Fibroblast of lung (primary cell): ENCODE results near the gene SLC4A5. TPM values are rescaled to one million over a fixed set of nuclear protein-coding genes. Genes with fewer than 3 reads are reported as not detected.

Experiments
- DNase-seq, 2 donors: peaks; one replicate each; pipeline versions ENCODE4 v3.0.0 to v3.0.0-alpha.2; 2010; ENCODE audit warnings: low read depth in 2 of 2
- H2AFZ ChIP-seq: 2 replicates; pipeline ENCODE4 v1.5.1; 2012; ENCODE audit warnings: low read length, control low read depth, inconsistent platforms
- H3K27ac ChIP-seq: 2 replicates; pipeline ENCODE4 v1.5.1; 2011; ENCODE audit warnings: low read length, control low read depth; ENCODE audit not compliant: insufficient read depth
- H3K27me3 ChIP-seq: 2 replicates; pipeline ENCODE4 v1.5.1; 2011; ENCODE audit warnings: mild to moderate bottlenecking, low read length; ENCODE audit not compliant: control insufficient read depth, insufficient read depth
- H3K36me3 ChIP-seq: 2 replicates; pipeline ENCODE4 v1.5.1; 2011; ENCODE audit warnings: low read length; ENCODE audit not compliant: control insufficient read depth, insufficient read depth
- H3K4me1 ChIP-seq: 2 replicates; pipeline ENCODE4 v1.5.1; 2011; ENCODE audit warnings: low read length; ENCODE audit not compliant: control insufficient read depth, insufficient read depth; ENCODE audit errors: extremely low read depth
- H3K4me2 ChIP-seq: 2 replicates; pipeline ENCODE4 v1.5.1; 2011; ENCODE audit warnings: low read length, control low read depth; ENCODE audit not compliant: insufficient read depth; ENCODE audit errors: extremely low read depth
- H3K4me3 ChIP-seq, 4 experiments: fragments of 200-600 bp in 1 of 4; sonication (generic) in 1 of 4; replicated peaks in 1 of 4; 2 replicates each; pipeline ENCODE4 v1.5.1; 2011 to 2016; ENCODE audit warnings: low read length in 4 of 4, low read depth in 3 of 4, mild to moderate bottlenecking in 3 of 4, control low read depth in 2 of 4, inconsistent platforms in 1 of 4, mixed read lengths in 1 of 4; ENCODE audit not compliant: insufficient read depth in 1 of 4; ENCODE audit errors: control extremely low read depth in 1 of 4
- H3K79me2 ChIP-seq: 2 replicates; pipeline ENCODE4 v1.5.1; 2012; ENCODE audit warnings: mild to moderate bottlenecking, low read length, inconsistent platforms; ENCODE audit not compliant: control insufficient read depth, insufficient read depth
- H3K9ac ChIP-seq: 2 replicates; pipeline ENCODE4 v1.5.1; 2011; ENCODE audit warnings: mild to moderate bottlenecking, low read length, control low read depth; ENCODE audit not compliant: insufficient read depth
- H3K9me3 ChIP-seq: 2 replicates; pipeline ENCODE4 v1.5.1; 2012; ENCODE audit warnings: low read depth, low read length; ENCODE audit not compliant: control insufficient read depth, insufficient read depth
- H4K20me1 ChIP-seq: 2 replicates; pipeline ENCODE4 v1.5.1; 2011; ENCODE audit warnings: low read length; ENCODE audit not compliant: control insufficient read depth, insufficient read depth; ENCODE audit errors: extremely low read depth
- EZH2 ChIP-seq: IDR thresholded peaks from 2 replicates; pipeline ENCODE4 v1.5.1; 2012; ENCODE audit warnings: low read length, control low read depth, mild to moderate bottlenecking; ENCODE audit errors: missing control alignments
- polyA plus RNA-seq, 2 donors: library from polyadenylated mRNA; depleted of rRNA in 1 of 2; stranded (reverse) in 1 of 2; unstranded in 1 of 2; fragments of >200 nt; gene quantifications; 2 replicates each; pipeline ENCODE4 v1.2.1, GENCODE V29; 2011 to 2012; ENCODE audit warnings: missing spikeins in 1 of 2
- total RNA-seq: library from RNA; depleted of rRNA; stranded (reverse); fragments of >200 nt; gene quantifications from 2 replicates; pipeline ENCODE4 v1.2.1, GENCODE V29; 2014
- TF ChIP-seq, protein P1 (sequence below), 2 donors: IDR thresholded peaks in 1 of 2; conservative IDR thresholded peaks in 1 of 2; 1 replicate in 1 of 2; 2 replicates in 1 of 2; pipeline ENCODE4 v1.5.1; 2011 to 2012; ENCODE audit warnings: low read length in 2 of 2, control low read depth in 1 of 2, inconsistent platforms in 1 of 2, low read depth in 1 of 2, mild to moderate bottlenecking in 1 of 2

The SLC4A5 gene
- total and polyA plus RNA-seq, 2 donors (not counting 1 experiment from before 2014, with no cell fraction given) = 0.12 to 0.17 TPM

DNA sequence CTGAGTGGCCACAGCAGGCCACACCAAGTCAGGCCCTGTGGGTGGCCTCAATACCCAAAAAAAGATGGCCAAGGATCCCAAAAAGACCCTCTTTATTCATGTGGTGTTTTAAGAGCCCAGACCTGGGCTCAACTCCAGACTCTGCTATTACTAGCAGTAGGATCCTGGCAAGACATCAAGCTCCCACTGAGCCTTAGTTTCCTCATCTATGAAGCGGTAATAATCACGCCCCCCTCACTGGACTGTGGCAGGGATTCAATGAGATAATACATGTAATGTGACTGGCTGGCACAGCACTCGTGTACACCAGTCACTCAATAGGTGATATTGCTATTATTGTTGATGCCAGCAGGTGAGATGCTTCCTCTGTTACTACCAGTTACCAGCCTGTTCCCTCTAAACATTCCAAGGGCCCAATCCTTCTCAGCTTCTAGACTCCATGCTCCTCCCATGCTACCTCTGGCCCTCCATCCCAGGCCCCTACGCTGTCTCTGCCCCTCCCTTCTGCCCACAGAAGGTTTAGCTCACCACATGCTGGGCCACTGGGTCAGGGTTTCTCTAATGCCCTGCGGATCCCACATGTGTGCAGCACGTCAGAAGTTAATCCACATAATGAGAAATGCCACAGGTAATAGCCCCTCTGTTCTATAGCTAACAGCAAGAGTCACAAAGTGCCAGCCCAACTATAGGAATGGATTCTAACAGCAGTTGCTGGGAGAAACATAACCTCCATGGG, 51.2 kb downstream of the SLC4A5 start:
- H3K36me3 ChIP-seq = no peaks in the 10 kb centered on the region
- no peak overlapping the region for H3K27ac ChIP-seq
- H3K4me1 ChIP-seq = no peaks in the 10 kb centered on the region
- no peaks in the 10 kb centered on the region for H3K9me3 ChIP-seq
- H3K4me2 ChIP-seq = no peak overlapping the region
- H4K20me1 ChIP-seq = no peaks in the 10 kb centered on the region
- H3K9ac ChIP-seq = no peak overlapping the region
- DNase-seq = no peak
- H3K27me3 ChIP-seq = peaks cover 8% of the 10 kb centered on the region
- no peak overlapping the region for H3K4me3 ChIP-seq
- H3K79me2 ChIP-seq = no peaks in the 10 kb centered on the region
- TF ChIP-seq EZH2 = no peak
- TF ChIP-seq, protein P1, sequence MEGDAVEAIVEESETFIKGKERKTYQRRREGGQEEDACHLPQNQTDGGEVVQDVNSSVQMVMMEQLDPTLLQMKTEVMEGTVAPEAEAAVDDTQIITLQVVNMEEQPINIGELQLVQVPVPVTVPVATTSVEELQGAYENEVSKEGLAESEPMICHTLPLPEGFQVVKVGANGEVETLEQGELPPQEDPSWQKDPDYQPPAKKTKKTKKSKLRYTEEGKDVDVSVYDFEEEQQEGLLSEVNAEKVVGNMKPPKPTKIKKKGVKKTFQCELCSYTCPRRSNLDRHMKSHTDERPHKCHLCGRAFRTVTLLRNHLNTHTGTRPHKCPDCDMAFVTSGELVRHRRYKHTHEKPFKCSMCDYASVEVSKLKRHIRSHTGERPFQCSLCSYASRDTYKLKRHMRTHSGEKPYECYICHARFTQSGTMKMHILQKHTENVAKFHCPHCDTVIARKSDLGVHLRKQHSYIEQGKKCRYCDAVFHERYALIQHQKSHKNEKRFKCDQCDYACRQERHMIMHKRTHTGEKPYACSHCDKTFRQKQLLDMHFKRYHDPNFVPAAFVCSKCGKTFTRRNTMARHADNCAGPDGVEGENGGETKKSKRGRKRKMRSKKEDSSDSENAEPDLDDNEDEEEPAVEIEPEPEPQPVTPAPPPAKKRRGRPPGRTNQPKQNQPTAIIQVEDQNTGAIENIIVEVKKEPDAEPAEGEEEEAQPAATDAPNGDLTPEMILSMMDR (conservative IDR thresholded peaks at IDR 0.05 in 1 of 2, IDR thresholded peaks at IDR 0.05 in 1 of 2; ENCODE audit: low read depth in 1 of 2, low read length in 2 of 2) = no peak
- H2AFZ ChIP-seq = no peak overlapping the region

DNA sequence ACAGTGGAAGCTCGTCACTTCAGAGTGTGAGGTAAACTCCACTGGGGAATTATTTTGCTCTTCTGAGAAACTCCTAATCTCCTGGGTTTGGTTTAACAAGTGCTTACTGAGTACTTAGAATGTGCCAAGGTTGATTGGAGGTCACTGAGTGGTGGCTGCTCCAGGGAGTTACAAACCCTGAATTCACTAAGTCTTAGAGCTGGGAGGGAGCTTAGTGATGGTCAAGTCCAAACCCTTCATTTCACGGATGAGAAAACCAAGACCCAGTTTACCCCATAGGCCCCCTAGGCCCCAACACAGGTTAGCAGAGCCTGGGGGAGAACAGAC, 52.0 kb downstream of the SLC4A5 start:
- H3K27ac ChIP-seq = no peak overlapping the region
- H4K20me1 ChIP-seq = no peaks in the 10 kb centered on the region
- H3K36me3 ChIP-seq = no peaks in the 10 kb centered on the region
- no peak for DNase-seq
- H3K9ac ChIP-seq = no peak overlapping the region
- H3K27me3 ChIP-seq = peaks cover 4% of the 10 kb centered on the region
- H3K79me2 ChIP-seq = no peaks in the 10 kb centered on the region
- H3K4me1 ChIP-seq = no peaks in the 10 kb centered on the region
- no peak overlapping the region for H2AFZ ChIP-seq
- H3K9me3 ChIP-seq = no peaks in the 10 kb centered on the region
- no peak overlapping the region for H3K4me3 ChIP-seq
- no peak overlapping the region for H3K4me2 ChIP-seq
- TF ChIP-seq, protein P1 (conservative IDR thresholded peaks at IDR 0.05 in 1 of 2, IDR thresholded peaks at IDR 0.05 in 1 of 2; ENCODE audit: low read depth in 1 of 2, low read length in 2 of 2) = no peak
- no peak for TF ChIP-seq EZH2

DNA sequence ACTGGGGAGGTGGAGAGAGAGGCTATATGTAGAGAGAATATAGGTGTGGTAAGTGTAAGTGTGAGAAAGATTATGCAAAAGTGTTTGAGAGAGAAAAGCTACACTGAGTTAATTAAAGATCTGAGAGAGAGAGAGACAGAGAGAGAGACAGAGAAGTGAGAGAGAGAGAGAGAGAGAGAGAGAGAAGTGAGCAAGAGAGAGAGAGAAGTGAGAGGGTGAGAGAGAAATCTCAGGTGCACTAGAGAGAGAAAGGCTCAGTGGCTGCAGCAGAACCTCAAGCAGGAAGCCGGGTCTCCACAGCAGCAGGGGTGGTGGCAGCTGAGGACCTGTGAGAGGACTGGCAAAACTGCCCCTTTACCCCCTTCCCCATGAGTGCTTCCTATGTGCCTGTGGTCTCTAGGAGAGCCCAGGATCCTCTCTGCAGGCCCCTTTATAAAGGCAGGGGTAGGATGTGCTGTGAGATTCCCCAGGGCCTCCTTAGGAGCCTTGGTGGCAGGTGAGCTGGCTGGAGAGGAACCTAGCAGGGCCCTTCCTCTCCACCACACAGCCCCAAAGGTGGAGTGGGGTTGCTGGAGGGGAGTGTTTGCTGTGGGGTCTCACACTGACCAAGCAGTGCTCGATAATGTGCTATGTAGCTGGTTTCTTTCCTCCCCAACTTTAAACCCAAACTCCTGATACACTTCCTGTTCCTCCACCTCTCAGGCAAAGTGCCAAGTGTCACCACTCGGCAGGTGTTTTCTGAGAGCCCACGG, 52.6 kb downstream of the SLC4A5 start:
- no peaks in the 10 kb centered on the region for H3K36me3 ChIP-seq
- no peak overlapping the region for H3K9ac ChIP-seq
- no peaks in the 10 kb centered on the region for H3K79me2 ChIP-seq
- no peak overlapping the region for H3K27ac ChIP-seq
- peaks cover 4% of the 10 kb centered on the region for H3K27me3 ChIP-seq
- no peaks in the 10 kb centered on the region for H3K4me1 ChIP-seq
- no peak for DNase-seq
- no peaks in the 10 kb centered on the region for H3K9me3 ChIP-seq
- H3K4me3 ChIP-seq = no peak overlapping the region
- no peak for TF ChIP-seq EZH2
- TF ChIP-seq, protein P1 (conservative IDR thresholded peaks at IDR 0.05 in 1 of 2, IDR thresholded peaks at IDR 0.05 in 1 of 2; ENCODE audit: low read depth in 1 of 2, low read length in 2 of 2) = no peak
- H2AFZ ChIP-seq = no peak overlapping the region
- H3K4me2 ChIP-seq = no peak overlapping the region
- no peaks in the 10 kb centered on the region for H4K20me1 ChIP-seq
